Activated CD8-positive, alpha-beta memory T cell treated with anti-CD3 and anti-CD28 coated beads, Interleukin-2, amount 50 U/mL, for 24 hours (primary cell): ENCODE data around the gene MAPRE3.
A peak's percentile ranks its signal among the peaks of the same experiment; 100 is the strongest.
"Not testable (repeated sequence)": the region's sequence is repeated elsewhere in the genome, so short reads cannot be mapped to it uniquely, and the experiment has no call there.

Source experiments
- DNase-seq: peaks from one replicate; pipeline ENCODE4 v3.0.0-alpha.2; 2020; ENCODE audit errors: extremely low read depth

Gene MAPRE3

DNA sequence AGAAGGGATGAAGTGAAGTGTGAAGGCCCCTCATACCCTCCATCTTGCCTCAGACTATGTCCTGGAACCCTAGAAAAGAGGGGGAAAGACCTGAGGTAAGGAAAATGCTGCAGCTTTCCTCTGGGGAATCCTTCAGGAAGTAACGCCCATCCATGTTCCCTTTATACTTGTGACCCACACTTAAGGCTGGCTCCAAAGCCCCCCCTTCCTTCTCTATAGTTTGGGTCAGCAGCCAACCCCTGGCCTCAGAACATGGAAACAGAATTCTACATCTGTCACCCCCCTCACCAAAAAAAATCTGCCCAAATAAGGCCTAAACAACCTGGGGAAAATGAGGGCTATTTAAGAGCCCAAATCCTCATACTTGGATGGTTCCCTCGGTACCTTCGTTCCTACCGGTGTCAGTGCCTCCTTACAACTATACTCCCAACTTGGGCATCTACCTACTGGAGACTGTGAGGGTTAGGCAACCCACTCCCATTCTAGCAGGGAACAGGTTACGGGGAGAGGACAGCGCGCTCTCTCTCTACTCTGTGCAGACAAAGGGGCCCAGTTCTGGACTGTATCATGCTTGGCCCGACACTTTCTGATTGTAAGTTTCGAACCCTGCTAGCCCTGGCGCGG, 100.3 kb downstream of the MAPRE3 start:
- DNase-seq: no peak

DNA sequence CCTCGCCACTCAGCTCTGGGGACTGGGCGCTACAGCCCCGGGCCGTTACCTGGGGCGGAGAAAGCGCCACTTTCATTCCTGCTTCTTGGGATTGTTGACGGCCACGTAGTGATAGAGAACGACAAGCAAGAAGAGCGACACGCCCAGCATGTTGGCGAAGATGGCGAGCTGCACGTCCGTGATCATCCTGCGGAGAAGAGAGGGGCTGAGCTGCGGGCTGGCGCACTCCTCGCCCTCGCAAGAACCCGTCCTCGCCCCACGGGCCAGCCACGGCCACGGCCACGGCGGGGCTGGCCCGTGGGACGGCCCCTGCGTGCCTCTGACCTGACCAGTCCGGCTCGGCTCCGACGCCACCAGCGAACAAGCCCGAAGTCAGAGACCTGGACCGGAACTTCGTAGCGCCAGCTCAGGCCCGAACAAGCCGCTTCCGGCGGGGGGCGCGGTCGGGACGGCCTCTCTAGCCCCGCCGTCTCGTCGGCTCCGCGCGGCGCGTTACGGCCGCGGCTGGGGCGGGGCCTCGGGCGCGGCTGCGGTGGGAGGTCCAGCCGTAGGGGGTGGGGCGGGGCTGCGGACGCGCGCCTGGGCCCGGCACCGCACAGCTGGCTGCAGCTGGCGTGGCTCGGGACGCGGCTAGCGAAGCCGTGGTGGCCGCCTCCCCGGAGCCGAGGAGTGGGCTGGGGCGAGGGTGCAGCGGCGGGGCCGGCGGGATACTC, 101.0 kb downstream of the MAPRE3 start, which contains the start of gene OST4:
TSS of gene OST4 (minus strand) at position 378 of the 713 bp plus-strand sequence.
- DNase-seq: peak; percentile 70

DNA sequence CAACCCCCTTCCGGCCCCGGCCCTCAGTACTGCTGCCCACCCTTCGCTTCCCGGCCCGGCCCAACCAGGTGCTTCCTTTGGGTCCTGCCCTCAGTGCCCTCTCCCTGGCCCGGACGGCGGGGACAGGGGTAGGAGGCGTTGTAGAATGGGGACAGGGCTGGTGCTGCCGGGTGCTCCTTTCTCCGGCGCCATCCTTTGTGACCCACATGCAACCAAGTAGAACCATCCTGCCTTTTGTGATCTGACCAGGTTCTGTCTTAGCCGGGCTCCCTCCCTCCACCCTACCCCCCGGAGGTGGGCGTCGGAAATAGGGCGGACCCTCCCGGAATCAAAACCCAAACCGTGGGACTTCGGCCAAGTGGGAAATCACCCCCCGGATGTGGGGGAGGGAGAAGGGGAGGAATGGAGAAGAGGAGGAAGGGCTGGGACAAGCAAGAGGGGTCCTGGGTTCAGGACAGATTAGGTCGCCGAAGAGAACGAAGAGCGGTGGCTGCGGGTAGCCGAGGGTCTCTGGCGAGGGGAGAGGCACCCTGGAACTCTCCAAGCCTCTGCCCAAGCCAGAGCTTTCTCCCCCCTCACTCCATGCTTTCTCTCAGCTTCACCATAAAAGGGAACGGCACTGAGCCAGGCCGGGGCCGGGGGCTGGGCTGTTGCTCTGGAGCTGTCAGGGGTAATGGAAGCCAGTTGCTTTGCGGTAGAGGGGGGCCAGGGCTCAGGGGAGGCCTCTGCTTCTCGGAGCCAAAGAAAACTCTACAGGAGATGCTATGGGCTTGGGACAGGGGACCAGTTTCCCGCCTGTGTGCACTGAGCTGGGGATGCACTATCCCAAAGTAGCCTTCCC, 101.8 kb downstream of the MAPRE3 start:
- no peak for DNase-seq

DNA sequence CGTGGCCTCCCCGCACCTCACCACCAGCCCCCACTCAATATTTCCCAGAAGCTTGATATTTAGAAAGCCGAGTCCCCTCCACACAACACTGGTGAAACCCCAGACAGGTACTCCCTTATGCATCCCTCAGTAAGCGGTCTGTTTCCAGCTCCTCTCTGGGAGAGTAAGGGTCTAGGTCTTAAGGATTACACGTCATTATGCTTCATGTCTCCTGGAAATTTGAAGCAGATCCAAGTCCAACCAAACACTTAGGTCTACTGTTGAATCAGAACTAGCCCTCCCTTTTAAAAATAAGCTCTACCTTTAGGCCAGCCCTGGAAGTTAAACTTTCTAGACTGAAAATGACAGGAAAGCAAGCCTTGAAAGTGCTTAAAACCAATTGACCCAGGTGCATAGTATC, 102.5 kb downstream of the MAPRE3 start:
- DNase-seq: no peak

DNA sequence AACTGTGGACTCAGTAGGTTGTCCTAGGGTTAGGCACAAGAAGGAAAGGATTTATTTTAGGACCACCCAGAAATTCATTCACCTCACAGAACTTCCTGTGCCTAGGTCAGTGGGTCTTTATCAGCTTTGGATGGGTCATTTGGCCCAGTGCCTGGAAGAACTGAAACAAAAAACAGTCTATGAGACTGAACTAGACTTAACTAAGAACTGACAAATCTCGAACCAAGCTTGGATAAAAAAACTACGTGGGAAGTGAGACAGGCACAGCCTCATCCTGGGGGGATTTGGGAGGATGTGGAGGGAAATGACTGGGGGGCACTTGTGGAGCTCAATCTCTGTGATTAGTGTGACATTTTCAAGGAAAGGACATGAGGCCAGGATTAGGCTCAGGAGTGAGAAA, 103.3 kb downstream of the MAPRE3 start:
- DNase-seq: no peak

DNA sequence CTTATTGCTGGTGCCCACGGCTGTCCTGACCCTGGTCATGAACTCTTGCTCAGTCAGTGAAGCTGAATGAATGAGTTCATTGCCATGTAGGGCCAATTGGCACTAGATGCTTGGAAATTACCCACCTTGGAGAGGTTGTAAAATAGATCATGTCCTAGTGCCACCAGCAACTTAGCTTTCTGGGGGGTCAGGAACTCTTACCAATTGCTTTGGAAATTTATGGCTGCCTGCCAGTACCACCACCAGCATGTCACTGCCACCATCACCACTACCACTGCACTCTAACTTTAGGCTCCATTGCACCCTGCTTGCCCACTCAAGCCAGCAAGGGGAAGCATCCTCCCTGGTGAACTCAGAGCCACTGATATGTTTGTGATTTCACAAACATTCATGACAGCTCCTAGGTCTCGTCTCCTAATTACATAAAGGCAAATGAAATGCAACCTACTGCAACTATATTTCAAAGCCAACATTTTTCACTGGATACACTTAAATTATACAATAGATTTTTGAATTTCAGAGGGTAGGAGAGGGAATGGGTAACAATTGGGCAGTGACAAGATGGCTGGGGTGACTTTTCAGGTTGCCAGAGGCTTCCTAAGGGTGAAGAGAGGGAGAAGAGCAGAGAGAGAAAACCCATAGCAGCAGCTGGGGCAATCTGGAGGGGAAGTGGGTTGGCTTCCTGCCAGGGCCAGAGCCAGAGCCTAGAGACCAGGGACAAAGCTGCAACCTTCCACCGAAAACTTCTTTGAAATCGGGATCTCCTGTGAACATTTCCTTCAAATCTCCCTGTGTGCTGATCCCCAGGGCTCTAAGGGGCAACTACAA, 104.5 kb downstream of the MAPRE3 start:
- no peak for DNase-seq

DNA sequence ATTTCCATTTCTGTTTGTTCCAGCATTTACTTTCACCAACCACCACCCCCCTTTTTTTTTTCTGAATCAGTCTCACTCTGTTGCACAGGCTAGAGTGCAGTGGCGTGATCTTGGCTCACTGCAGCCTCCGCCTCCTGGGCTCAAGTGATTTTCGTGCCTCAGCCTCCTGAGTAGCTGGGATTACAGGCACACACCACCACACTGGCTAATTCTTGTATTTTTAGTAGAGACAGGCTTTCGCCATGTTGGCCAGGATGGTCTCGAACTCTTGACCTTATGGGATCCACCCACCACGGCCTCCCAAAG, 105.1 kb downstream of the MAPRE3 start:
- DNase-seq: not testable (repeated sequence)

DNA sequence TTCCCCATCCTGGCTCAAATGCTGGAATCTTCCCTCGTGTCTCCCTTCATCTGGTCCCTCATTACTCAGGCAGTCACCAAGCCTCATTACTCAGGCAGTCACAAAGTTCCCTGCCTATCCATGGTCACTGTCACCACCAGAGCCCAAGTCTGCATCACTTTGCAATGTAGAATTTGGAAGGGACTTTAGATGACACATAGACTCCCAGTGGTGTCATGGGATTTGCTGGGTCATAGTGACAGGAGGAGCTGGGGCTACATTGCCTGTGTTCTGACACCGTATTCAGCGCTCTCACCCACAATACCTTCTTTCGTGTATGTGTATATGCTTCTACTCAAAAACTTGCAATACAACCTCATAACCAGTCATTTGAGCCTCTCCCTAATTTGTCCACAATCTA, 105.9 kb downstream of the MAPRE3 start:
- DNase-seq: no peak
